Measurements from ENCODE around the gene MCC. TPM values are rescaled to one million over a fixed set of nuclear protein-coding genes. Genes with fewer than 3 reads are reported as not detected.

The MCC gene
- total and polyA plus RNA-seq, 2 experiments from 2014 or later = 8.3 to 31.5 TPM

- Histone ChIP-seq H3K27ac (peak overlapping the region; percentile 75), H3K4me2 (peak overlapping the region; percentile 79), H2AFZ (peak overlapping the region; percentile 46), H3K4me3 (peak overlapping the region; percentile 79), H3K4me1 (ENCODE audit: insufficient read depth) (peaks cover 6% of the 10 kb centered on the region), H3K9me2 (replicated peaks; ENCODE audit: insufficient read depth) (no peaks in the 10 kb centered on the region), H3K27me3 (peaks cover 4% of the 10 kb centered on the region), H3K36me3 (replicated peaks; ENCODE audit: insufficient read depth, low read depth) (no peaks in the 10 kb centered on the region), H4K20me1 (ENCODE audit: insufficient read depth, poor library complexity, severe bottlenecking) (peaks cover 20% of the 10 kb centered on the region), H3K79me2 (peaks cover 57% of the 10 kb centered on the region), H3K9me3 (ENCODE audit: low read depth) (no peaks in the 10 kb centered on the region)
- under 1% methylated on average over 58 of the region's 60 CpGs for WGBS (ENCODE audit: low lambda C conversion rate, missing lambda C conversion rate)
- DNase-seq (ENCODE audit: low spot score) = peak; percentile 92
- no peak for TF ChIP-seq EZH2 (IDR thresholded peaks at IDR 0.05; ENCODE audit: borderline replicate concordance)
- peak; percentile 20 for TF ChIP-seq CTCF (IDR thresholded peaks at IDR 0.05; ENCODE audit: poor library complexity)
- no peak for TF ChIP-seq EZH2phosphoT487 (IDR thresholded peaks at IDR 0.05; ENCODE audit: low read depth, severe bottlenecking, unreplicated experiment)
Measured at GRCh38 chr5:113294311-113295110, 193.7 kb downstream of the MCC start.

GRCh38 chr5:113293975-113294310 lies 194.3 kb downstream of the MCC start:
- 3% methylated on average over 11 of the region's 11 CpGs for WGBS (ENCODE audit: low lambda C conversion rate, missing lambda C conversion rate)
- H3K27me3 ChIP-seq = peaks cover 4% of the 10 kb centered on the region
- H3K36me3 ChIP-seq (replicated peaks; ENCODE audit: insufficient read depth, low read depth) = no peaks in the 10 kb centered on the region
- H4K20me1 ChIP-seq (ENCODE audit: insufficient read depth, poor library complexity, severe bottlenecking) = peaks cover 20% of the 10 kb centered on the region
- TF ChIP-seq CTCF (IDR thresholded peaks at IDR 0.05; ENCODE audit: poor library complexity) (no peak), EZH2 (IDR thresholded peaks at IDR 0.05; ENCODE audit: borderline replicate concordance) (no peak)
- peaks cover 61% of the 10 kb centered on the region for H3K79me2 ChIP-seq
- H3K9me2 ChIP-seq (replicated peaks; ENCODE audit: insufficient read depth) = no peaks in the 10 kb centered on the region
- peak overlapping the region; percentile 46 for H2AFZ ChIP-seq
- peak overlapping the region; percentile 75 for H3K27ac ChIP-seq
- peaks cover 6% of the 10 kb centered on the region for H3K4me1 ChIP-seq (ENCODE audit: insufficient read depth)
- peak overlapping the region; percentile 79 for H3K4me2 ChIP-seq
- peak overlapping the region; percentile 79 for H3K4me3 ChIP-seq
- H3K9me3 ChIP-seq (ENCODE audit: low read depth) = no peaks in the 10 kb centered on the region
- DNase-seq (ENCODE audit: low spot score) = peak; percentile 11

- 4% methylated on average over 23 of the region's 23 CpGs for WGBS (ENCODE audit: low lambda C conversion rate, missing lambda C conversion rate)
- no peak for DNase-seq (ENCODE audit: low spot score)
- H3K4me2 ChIP-seq = peak overlapping the region; percentile 79
- H4K20me1 ChIP-seq (ENCODE audit: insufficient read depth, poor library complexity, severe bottlenecking) = peaks cover 20% of the 10 kb centered on the region
- H3K9me2 ChIP-seq (replicated peaks; ENCODE audit: insufficient read depth) = no peaks in the 10 kb centered on the region
- no peaks in the 10 kb centered on the region for H3K9me3 ChIP-seq (ENCODE audit: low read depth)
- peaks cover 6% of the 10 kb centered on the region for H3K4me1 ChIP-seq (ENCODE audit: insufficient read depth)
- peak overlapping the region; percentile 46 for H2AFZ ChIP-seq
- no peak for TF ChIP-seq EZH2 (IDR thresholded peaks at IDR 0.05; ENCODE audit: borderline replicate concordance)
- TF ChIP-seq CTCF (IDR thresholded peaks at IDR 0.05; ENCODE audit: poor library complexity) = no peak
- no peak for TF ChIP-seq EZH2phosphoT487 (IDR thresholded peaks at IDR 0.05; ENCODE audit: low read depth, severe bottlenecking, unreplicated experiment)
- peaks cover 67% of the 10 kb centered on the region for H3K79me2 ChIP-seq
- peaks cover 4% of the 10 kb centered on the region for H3K27me3 ChIP-seq
- peak overlapping the region; percentile 75 for H3K27ac ChIP-seq
- peak overlapping the region; percentile 79 for H3K4me3 ChIP-seq
- no peaks in the 10 kb centered on the region for H3K36me3 ChIP-seq (replicated peaks; ENCODE audit: insufficient read depth, low read depth)
Measured at GRCh38 chr5:113293068-113293974, 194.9 kb downstream of the MCC start.

Data from hepatocyte (in vitro differentiated cells).